ENCODE data around the gene CSE1L.

GRCh38 chr20:49115564-49115963 lies 69.5 kb downstream of the CSE1L start:
- TF ChIP-seq CTCF (IDR thresholded peaks at IDR 0.05) (no peak), POLR2A (IDR thresholded peaks at IDR 0.05) (no peak)

Data from adrenal gland (tissue), 5 donors.